ENCODE data around the gene COL20A1.

- no peak for TF ChIP-seq CTCF (IDR thresholded peaks at IDR 0.05)
- TF ChIP-seq POLR2A (IDR thresholded peaks at IDR 0.05): no peak
These were observed 72.0 kb downstream of the COL20A1 start for GRCh38 chr20:63364801-63365585.

Measured in testis (tissue), 2 donors.